BLaER1 treated with 17β-estradiol and CSF1 and Interleukin-3, amounts not matched to agents 10 nM and 100 nM (cell line): ENCODE data around the gene ZDHHC8.

Source experiments
- H3K27ac ChIP-seq, 11 experiments: shearing (Covaris generic); formaldehyde crosslinking; 2 replicates each; pipeline ENCODE4 v1.8.1; 2022
- H3K27me3 ChIP-seq, 11 experiments: shearing (Covaris generic); formaldehyde crosslinking; 2 replicates each; pipeline ENCODE4 v1.8.1; 2022
- H3K36me3 ChIP-seq, 11 experiments: shearing (Covaris generic); formaldehyde crosslinking; 2 replicates each; pipeline ENCODE4 v1.8.1; 2022
- H3K4me1 ChIP-seq, 10 experiments: shearing (Covaris generic); formaldehyde crosslinking; 2 replicates each; pipeline ENCODE4 v1.8.1; 2022
- H3K4me2 ChIP-seq, 11 experiments: shearing (Covaris generic); formaldehyde crosslinking; 2 replicates each; pipeline ENCODE4 v1.8.1; 2022
- H3K4me3 ChIP-seq, 10 experiments: shearing (Covaris generic); formaldehyde crosslinking; 2 replicates each; pipeline ENCODE4 v1.8.1; 2022
- H3K9ac ChIP-seq, 11 experiments: shearing (Covaris generic); formaldehyde crosslinking; 2 replicates each; pipeline ENCODE4 v1.8.1; 2022
- H3K9me3 ChIP-seq, 11 experiments: shearing (Covaris generic); formaldehyde crosslinking; replicated peaks in 1 of 11; 2 replicates each; pipeline ENCODE4 v1.8.1; 2022
- H4K20me1 ChIP-seq, 11 experiments: shearing (Covaris generic); formaldehyde crosslinking; 2 replicates each; pipeline ENCODE4 v1.8.1; 2022
- Cebpa-rat ChIP-seq, 11 experiments: shearing (Covaris generic); IDR thresholded peaks; 2 replicates each; pipeline ENCODE4 v1.8.1; 2022

Gene ZDHHC8

GRCh38 chr22:20140107-20140445 is 8.5 kb downstream of the ZDHHC8 start:
- H3K36me3 ChIP-seq, result peaks cover 0 to 49% (median 24%) of the 10 kb centered on the region in 11 experiments; a peak in 18 of 22 replicates
- H4K20me1 ChIP-seq, result peaks cover 46 to 100% (median 70%) of the 10 kb centered on the region in 11 experiments
- H3K9ac ChIP-seq, result no peak overlapping the region
- H3K9me3 ChIP-seq, result no peaks in the 10 kb centered on the region
- no peak overlapping the region for H3K4me2 ChIP-seq
- H3K27ac ChIP-seq, result no peak overlapping the region
- no peaks in the 10 kb centered on the region for H3K27me3 ChIP-seq
- peaks cover 34 to 60% (median 52%) of the 10 kb centered on the region in 10 experiments for H3K4me1 ChIP-seq
- no peak for TF ChIP-seq Cebpa-rat (IDR thresholded peaks at IDR 0.05)
- H3K4me3 ChIP-seq, result no peak overlapping the region

- H4K20me1 ChIP-seq, result peaks cover 42 to 100% (median 66%) of the 10 kb centered on the region in 11 experiments
- H3K4me1 ChIP-seq, result peaks cover 29 to 57% (median 47%) of the 10 kb centered on the region in 10 experiments
- no peaks in the 10 kb centered on the region for H3K9me3 ChIP-seq
- no peak overlapping the region for H3K27ac ChIP-seq
- H3K9ac ChIP-seq, result peak overlapping the region in 3 of 11 experiments; percentile 30 to 53 (median 49); a peak in 2 of 22 replicates
- no peak for TF ChIP-seq Cebpa-rat (IDR thresholded peaks at IDR 0.05)
- peaks cover 0 to 52% (median 24%) of the 10 kb centered on the region in 11 experiments; a peak in 18 of 22 replicates for H3K36me3 ChIP-seq
- peak overlapping the region in 1 of 11 experiments; percentile 61; a peak in 1 of 22 replicates for H3K4me2 ChIP-seq
- no peak overlapping the region for H3K4me3 ChIP-seq
- no peaks in the 10 kb centered on the region for H3K27me3 ChIP-seq
Observed at GRCh38 chr22:20140521-20140964, 8.9 kb downstream of the ZDHHC8 start.

DNA sequence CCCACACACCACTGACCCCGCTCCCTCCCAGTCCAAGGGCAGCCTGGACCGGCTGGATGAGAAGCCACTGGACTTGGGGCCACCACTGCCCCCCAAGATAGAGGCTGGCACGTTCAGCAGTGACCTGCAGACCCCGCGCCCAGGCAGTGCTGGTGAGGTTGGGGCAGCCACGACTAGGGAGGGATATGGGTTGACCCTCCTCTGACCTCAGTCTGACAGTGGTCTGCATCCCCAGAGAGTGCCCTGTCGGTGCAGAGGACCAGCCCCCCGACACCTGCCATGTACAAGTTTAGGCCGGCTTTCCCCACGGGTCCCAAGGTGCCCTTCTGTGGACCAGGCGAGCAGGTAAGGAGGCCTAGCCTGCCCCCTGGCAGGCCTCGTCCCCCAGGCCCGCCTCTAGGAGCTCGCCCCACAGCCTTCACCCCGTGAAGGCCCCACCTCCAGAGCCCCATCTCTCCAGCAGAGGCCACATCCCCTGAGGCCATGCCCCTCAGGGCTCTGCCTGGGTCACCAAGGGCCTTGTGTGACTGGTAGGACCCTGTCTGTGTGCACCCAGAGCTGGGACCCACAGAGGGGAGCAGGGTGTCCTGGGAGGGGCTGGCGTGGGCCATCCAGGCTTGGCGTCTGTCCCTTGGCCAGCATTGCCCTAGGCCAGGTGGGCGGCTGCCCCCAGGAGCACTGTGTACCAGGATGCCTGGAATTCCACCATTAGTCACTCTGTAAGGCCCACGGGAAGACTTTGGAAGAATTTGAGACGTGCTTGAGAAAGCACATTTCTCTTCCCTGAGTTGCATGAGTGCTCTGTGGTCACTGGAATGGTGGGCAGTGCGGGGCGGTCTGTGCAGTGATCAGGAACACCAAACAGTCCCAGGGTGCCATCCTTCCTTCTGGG is 9.8 kb downstream of the ZDHHC8 start:
- Histone ChIP-seq H3K27me3 (no peaks in the 10 kb centered on the region), H3K9ac (peak overlapping the region in 7 of 11 experiments; percentile 30 to 63 (median 49); a peak in 9 of 22 replicates), H4K20me1 (peaks cover 34 to 100% (median 61%) of the 10 kb centered on the region in 11 experiments), H3K27ac (0 out of 22 replicates have a peak overlapping the region, but pooled peaks of 1 of the 11 experiments have one; percentile 15), H3K4me2 (peak overlapping the region in 7 of 11 experiments; percentile 25 to 65 (median 55); a peak in 13 of 22 replicates), H3K9me3 (no peaks in the 10 kb centered on the region), H3K36me3 (peaks cover 0 to 55% (median 24%) of the 10 kb centered on the region in 11 experiments; a peak in 18 of 22 replicates), H3K4me3 (no peak overlapping the region), H3K4me1 (peaks cover 25 to 57% (median 44%) of the 10 kb centered on the region in 10 experiments)
- TF ChIP-seq Cebpa-rat (IDR thresholded peaks at IDR 0.05), result no peak

- Histone ChIP-seq H3K27ac (no peak overlapping the region), H3K9me3 (no peaks in the 10 kb centered on the region), H4K20me1 (peaks cover 27 to 100% (median 54%) of the 10 kb centered on the region in 11 experiments; a peak in 21 of 22 replicates), H3K9ac (no peak overlapping the region), H3K4me3 (no peak overlapping the region), H3K4me1 (peaks cover 25 to 57% (median 44%) of the 10 kb centered on the region in 10 experiments), H3K4me2 (0 out of 22 replicates have a peak overlapping the region, but pooled peaks of 2 of the 11 experiments have one; percentile 63 to 65), H3K36me3 (peaks cover 0 to 55% (median 24%) of the 10 kb centered on the region in 11 experiments; a peak in 18 of 22 replicates), H3K27me3 (no peaks in the 10 kb centered on the region)
- no peak for TF ChIP-seq Cebpa-rat (IDR thresholded peaks at IDR 0.05)
Observed at GRCh38 chr22:20142711-20143621, 11.4 kb downstream of the ZDHHC8 start.

- TF ChIP-seq Cebpa-rat (IDR thresholded peaks at IDR 0.05), result no peak
- Histone ChIP-seq H3K9me3 (no peaks in the 10 kb centered on the region), H3K9ac (0 out of 22 replicates have a peak overlapping the region, but pooled peaks of 2 of the 11 experiments have one; percentile 9 to 18), H3K4me1 (peaks cover 24 to 62% (median 49%) of the 10 kb centered on the region in 10 experiments), H3K36me3 (peaks cover 0 to 52% (median 24%) of the 10 kb centered on the region in 11 experiments; a peak in 18 of 22 replicates), H3K27me3 (no peaks in the 10 kb centered on the region), H3K27ac (no peak overlapping the region), H4K20me1 (peaks cover 19 to 97% (median 48%) of the 10 kb centered on the region in 11 experiments; a peak in 20 of 22 replicates), H3K4me2 (no peak overlapping the region), H3K4me3 (no peak overlapping the region)
Observed at GRCh38 chr22:20143883-20144665, 12.5 kb downstream of the ZDHHC8 start.

DNA sequence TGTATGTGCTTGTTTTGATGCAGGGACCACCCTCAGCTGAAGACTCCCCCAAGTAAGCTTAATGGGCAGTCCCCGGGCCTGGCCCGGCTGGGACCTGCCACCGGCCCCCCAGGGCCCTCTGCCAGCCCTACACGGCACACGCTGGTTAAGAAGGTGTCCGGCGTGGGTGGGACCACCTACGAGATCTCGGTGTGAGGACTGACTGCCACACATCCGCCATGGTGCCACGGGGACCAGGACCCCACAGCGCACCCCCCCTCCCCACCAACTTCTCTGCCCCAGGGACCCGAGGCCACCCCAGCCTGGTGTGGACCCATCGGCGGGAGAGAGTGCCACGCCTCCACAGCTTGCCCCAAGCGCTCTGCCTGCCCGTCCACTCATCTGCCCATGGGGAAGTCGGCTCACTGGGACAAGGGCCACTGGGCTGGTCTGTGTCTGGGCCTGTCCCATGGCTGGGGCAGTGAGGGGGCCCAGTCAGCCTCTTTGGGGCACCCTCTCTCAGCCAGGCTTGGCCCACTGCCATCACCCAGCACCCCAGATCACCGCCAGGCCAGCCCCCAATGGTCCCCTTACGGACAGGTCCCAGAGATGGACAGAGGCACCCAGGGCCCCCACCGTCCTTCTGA is 13.7 kb downstream of the ZDHHC8 start:
- Histone ChIP-seq H3K9ac (no peak overlapping the region), H3K4me3 (no peak overlapping the region), H3K27ac (no peak overlapping the region), H4K20me1 (peaks cover 19 to 84% (median 37%) of the 10 kb centered on the region in 11 experiments; a peak in 20 of 22 replicates), H3K9me3 (no peaks in the 10 kb centered on the region), H3K27me3 (no peaks in the 10 kb centered on the region), H3K36me3 (peaks cover 0 to 40% (median 18%) of the 10 kb centered on the region in 11 experiments; a peak in 15 of 22 replicates), H3K4me2 (0 out of 22 replicates have a peak overlapping the region, but pooled peaks of 1 of the 11 experiments have one; percentile 98), H3K4me1 (peaks cover 32 to 71% (median 59%) of the 10 kb centered on the region in 10 experiments)
- no peak for TF ChIP-seq Cebpa-rat (IDR thresholded peaks at IDR 0.05)

DNA sequence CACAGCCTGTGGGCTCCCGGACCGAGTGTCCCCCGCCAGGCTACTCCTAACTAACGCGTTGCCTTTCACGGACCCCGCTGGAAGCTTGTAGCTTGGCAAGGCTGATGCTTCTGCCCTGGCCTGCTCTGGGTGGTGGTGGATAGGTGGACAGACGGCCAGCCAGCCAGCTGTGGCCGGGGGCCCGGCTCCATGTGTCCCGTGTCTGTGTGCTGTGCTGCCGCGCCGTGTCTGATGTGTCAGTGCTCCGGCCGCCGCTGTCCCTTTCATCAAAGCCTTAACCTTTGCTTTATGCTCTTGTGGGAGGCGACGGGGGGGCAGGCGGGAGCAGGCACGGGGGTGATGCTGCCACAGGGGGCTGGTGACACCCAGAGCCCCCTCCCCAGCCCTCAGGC is 14.2 kb downstream of the ZDHHC8 start:
- no peak overlapping the region for H3K9ac ChIP-seq
- no peaks in the 10 kb centered on the region for H3K27me3 ChIP-seq
- H3K4me3 ChIP-seq, result no peak overlapping the region
- H3K9me3 ChIP-seq, result no peaks in the 10 kb centered on the region
- peaks cover 0 to 35% (median 15%) of the 10 kb centered on the region in 11 experiments; a peak in 13 of 22 replicates for H3K36me3 ChIP-seq
- no peak overlapping the region for H3K27ac ChIP-seq
- peaks cover 32 to 71% (median 61%) of the 10 kb centered on the region in 10 experiments for H3K4me1 ChIP-seq
- no peak for TF ChIP-seq Cebpa-rat (IDR thresholded peaks at IDR 0.05)
- H3K4me2 ChIP-seq, result peak overlapping the region in 6 of 11 experiments; percentile 85 to 98 (median 92); a peak in 6 of 22 replicates
- peaks cover 18 to 79% (median 32%) of the 10 kb centered on the region in 11 experiments; a peak in 20 of 22 replicates for H4K20me1 ChIP-seq
